Measurements from ENCODE around the gene PLPP2.

Gene PLPP2

GRCh38 chr19:291006-291521 lies at the start of gene PLPP2:
PLPP2 (minus strand) TSS chr19:291403; CDS start chr19:291336, 67 bp downstream.
- no peak for DNase-seq (ENCODE audit: low spot score)

GRCh38 chr19:340620-341385 lies 49.6 kb upstream of the PLPP2 start:
- no peak for DNase-seq (ENCODE audit: low spot score)

- DNase-seq (ENCODE audit: low spot score): no peak
Observed at GRCh38 chr19:339262-339887, 48.2 kb upstream of the PLPP2 start.

- DNase-seq (ENCODE audit: low spot score): no peak
Observed at GRCh38 chr19:338421-338820, 47.2 kb upstream of the PLPP2 start.

GRCh38 chr19:336067-336614 lies 44.9 kb upstream of the PLPP2 start:
- no peak for DNase-seq (ENCODE audit: low spot score)

- DNase-seq (ENCODE audit: low spot score): no peak
Observed at GRCh38 chr19:335486-336066, 44.4 kb upstream of the PLPP2 start.

- no peak for DNase-seq (ENCODE audit: low spot score)
Observed at GRCh38 chr19:335072-335471, 43.9 kb upstream of the PLPP2 start.

GRCh38 chr19:334296-335071 lies 43.3 kb upstream of the PLPP2 start:
- DNase-seq (ENCODE audit: low spot score): no peak

- no peak for DNase-seq (ENCODE audit: low spot score)
Observed at GRCh38 chr19:330503-330902, 39.3 kb upstream of the PLPP2 start.

GRCh38 chr19:329876-330275 lies 38.7 kb upstream of the PLPP2 start:
- no peak for DNase-seq (ENCODE audit: low spot score)

- no peak for DNase-seq (ENCODE audit: low spot score)
Observed at GRCh38 chr19:328025-328505, 36.9 kb upstream of the PLPP2 start.

- no peak for DNase-seq (ENCODE audit: low spot score)
Observed at GRCh38 chr19:327291-328024, 36.3 kb upstream of the PLPP2 start.

GRCh38 chr19:326871-327270 lies 35.7 kb upstream of the PLPP2 start:
- no peak for DNase-seq (ENCODE audit: low spot score)

- no peak for DNase-seq (ENCODE audit: low spot score)
Observed at GRCh38 chr19:325937-326565, 34.8 kb upstream of the PLPP2 start.

- no peak for DNase-seq (ENCODE audit: low spot score)
Observed at GRCh38 chr19:325173-325936, 34.2 kb upstream of the PLPP2 start.

GRCh38 chr19:324716-325115 lies 33.5 kb upstream of the PLPP2 start:
- DNase-seq (ENCODE audit: low spot score): no peak

GRCh38 chr19:322616-323015 lies 31.4 kb upstream of the PLPP2 start:
- DNase-seq (ENCODE audit: low spot score): no peak

- no peak for DNase-seq (ENCODE audit: low spot score)
Observed at GRCh38 chr19:318509-318774, 27.2 kb upstream of the PLPP2 start.

GRCh38 chr19:317710-318508 lies 26.7 kb upstream of the PLPP2 start:
- no peak for DNase-seq (ENCODE audit: low spot score)

All from hepatic stellate cell (primary cell).